Activated naive CD8-positive, alpha-beta T cell (primary cell): ENCODE results near the gene PIK3R5.

Experiments used
- H3K27ac Mint-ChIP-seq: one replicate; pipeline ENCODE4 v1.8.0; 2021; ENCODE audit warnings: mixed read lengths
- H3K27me3 Mint-ChIP-seq: one replicate; pipeline ENCODE4 v1.8.0; 2021; ENCODE audit warnings: mixed read lengths
- H3K36me3 Mint-ChIP-seq: one replicate; pipeline ENCODE4 v1.8.0; 2021; ENCODE audit warnings: mixed read lengths
- H3K4me1 Mint-ChIP-seq: one replicate; pipeline ENCODE4 v1.8.0; 2021; ENCODE audit warnings: low read depth, mixed read lengths
- H3K4me3 Mint-ChIP-seq: one replicate; pipeline ENCODE4 v1.8.0; 2021; ENCODE audit warnings: mild to moderate bottlenecking, mixed read lengths
- H3K9me3 Mint-ChIP-seq: one replicate; pipeline ENCODE4 v1.8.0; 2021; ENCODE audit warnings: low read depth, mixed read lengths

Gene PIK3R5

DNA sequence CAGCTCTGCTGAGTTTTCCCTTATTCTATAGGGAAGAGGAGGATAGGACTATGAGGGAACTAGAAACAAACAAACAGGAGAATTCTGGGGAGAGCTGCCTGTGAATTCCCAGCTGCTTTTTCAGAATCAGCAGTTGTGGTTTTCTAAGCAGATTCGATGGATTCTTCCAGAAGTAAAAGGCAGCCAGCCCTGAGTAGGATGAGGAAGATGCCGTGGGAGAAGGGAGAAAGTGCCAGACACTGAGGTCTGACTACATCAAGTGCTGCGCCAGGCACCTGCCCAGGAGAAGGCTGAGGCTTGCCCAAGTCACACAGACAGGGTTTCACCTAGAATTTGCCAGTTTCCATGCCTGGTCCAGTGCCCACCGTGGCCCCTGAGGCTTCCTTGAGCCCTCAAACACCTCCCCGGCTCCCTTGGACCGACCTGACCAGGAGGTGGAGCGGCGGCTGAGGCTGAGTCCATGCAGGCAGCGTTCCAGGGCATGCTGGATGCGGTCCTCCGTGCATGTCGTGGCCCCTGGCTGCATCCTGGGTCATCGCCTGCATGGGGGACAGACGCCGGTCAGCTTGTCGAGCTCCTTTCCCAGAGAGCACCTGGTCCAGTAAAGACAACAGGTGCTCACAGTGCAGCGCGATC is 54.4 kb downstream of the PIK3R5 start:
- H3K4me3 Mint-ChIP-seq: no peak overlapping the region
- peak overlapping the region; percentile 22 for H3K27ac Mint-ChIP-seq
- H3K36me3 Mint-ChIP-seq: peaks cover 7% of the 10 kb centered on the region
- peaks cover 21% of the 10 kb centered on the region for H3K4me1 Mint-ChIP-seq
- no peaks in the 10 kb centered on the region for H3K9me3 Mint-ChIP-seq
- H3K27me3 Mint-ChIP-seq: no peaks in the 10 kb centered on the region

GRCh38 chr17:8909586-8910270 is 55.8 kb downstream of the PIK3R5 start:
- H3K4me3 Mint-ChIP-seq: no peak overlapping the region
- H3K9me3 Mint-ChIP-seq: no peaks in the 10 kb centered on the region
- H3K27me3 Mint-ChIP-seq: no peaks in the 10 kb centered on the region
- H3K27ac Mint-ChIP-seq: no peak overlapping the region
- peaks cover 10% of the 10 kb centered on the region for H3K4me1 Mint-ChIP-seq
- H3K36me3 Mint-ChIP-seq: peaks cover 10% of the 10 kb centered on the region

GRCh38 chr17:8905331-8905730 is 60.2 kb downstream of the PIK3R5 start:
- Mint-ChIP-seq H3K4me1 (peaks cover 26% of the 10 kb centered on the region), H3K9me3 (no peaks in the 10 kb centered on the region), H3K36me3 (peaks cover 15% of the 10 kb centered on the region), H3K27me3 (no peaks in the 10 kb centered on the region), H3K4me3 (no peak overlapping the region), H3K27ac (peak overlapping the region; percentile 43)

DNA sequence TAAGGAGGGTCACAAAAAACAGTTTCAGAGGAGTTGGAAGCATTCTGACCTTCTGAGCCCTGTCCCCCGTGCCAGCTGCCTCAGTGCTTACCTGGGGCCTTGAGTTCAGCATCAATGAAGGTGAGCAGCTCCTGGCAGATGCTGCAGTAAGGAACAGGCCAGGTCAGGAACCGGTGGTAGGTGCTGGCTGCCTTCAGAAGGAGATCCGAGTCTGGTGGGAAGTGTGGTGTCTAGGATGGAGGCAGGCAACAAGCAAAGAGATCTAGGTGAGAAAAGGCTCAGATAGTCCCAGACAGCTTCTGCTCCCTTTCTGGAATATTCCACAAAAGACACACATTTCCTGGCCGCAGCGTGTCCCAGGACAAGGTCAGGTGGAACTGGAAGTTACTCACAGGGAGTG is 60.8 kb downstream of the PIK3R5 start:
- Mint-ChIP-seq H3K9me3 (no peaks in the 10 kb centered on the region), H3K27me3 (no peaks in the 10 kb centered on the region), H3K4me3 (no peak overlapping the region), H3K4me1 (peaks cover 32% of the 10 kb centered on the region), H3K27ac (peak overlapping the region; percentile 42), H3K36me3 (peaks cover 15% of the 10 kb centered on the region)

- Mint-ChIP-seq H3K4me3 (no peak overlapping the region), H3K4me1 (peaks cover 34% of the 10 kb centered on the region), H3K9me3 (no peaks in the 10 kb centered on the region), H3K27me3 (no peaks in the 10 kb centered on the region), H3K27ac (peak overlapping the region; percentile 3), H3K36me3 (peaks cover 15% of the 10 kb centered on the region)
These were observed 61.3 kb downstream of the PIK3R5 start for GRCh38 chr17:8904201-8904600.

DNA sequence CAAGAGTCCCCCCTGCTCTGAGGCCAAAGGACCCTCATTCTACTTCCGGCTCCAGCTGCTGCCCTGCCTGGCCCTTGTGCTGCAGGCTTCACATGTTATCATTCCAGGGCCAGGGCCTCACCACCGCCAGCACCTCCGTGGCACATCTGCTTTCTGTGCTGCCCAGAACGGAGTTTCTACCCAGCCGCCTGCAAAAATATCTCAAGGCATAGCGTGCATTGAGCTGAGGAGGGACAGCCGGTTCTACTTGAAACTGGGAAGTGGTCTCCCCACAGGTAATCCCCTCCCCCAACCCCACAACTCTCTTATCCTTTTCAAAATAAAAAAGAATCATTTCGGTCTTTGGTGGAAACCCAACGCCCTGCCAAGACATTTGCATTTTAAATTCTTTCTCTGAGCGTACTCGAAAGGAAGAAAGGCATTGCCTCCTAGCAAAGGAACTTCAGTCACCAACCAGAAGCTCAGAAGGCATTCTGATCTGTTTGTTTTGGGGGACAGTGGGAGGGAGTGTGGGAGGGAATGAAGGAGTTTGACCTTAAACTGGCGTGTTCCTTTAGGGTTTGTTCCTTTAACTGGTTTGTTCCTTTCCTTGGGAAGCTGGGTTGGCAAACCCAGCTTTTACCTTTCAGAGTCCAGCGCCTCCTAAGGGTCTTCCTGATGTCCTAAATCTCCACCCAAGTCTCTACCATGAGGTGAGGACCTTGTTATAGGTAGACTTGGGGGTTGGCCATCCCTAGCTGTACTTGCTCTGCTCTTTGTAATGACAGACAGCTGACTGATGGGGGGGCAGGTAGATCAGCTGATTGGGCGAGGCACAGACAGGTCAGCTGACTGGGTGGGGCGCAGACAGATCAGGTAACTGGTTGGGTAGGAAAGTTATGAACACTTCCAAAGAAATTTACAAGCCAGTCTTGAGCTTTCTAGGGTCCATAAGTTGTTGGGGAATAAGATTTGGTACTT is 64.6 kb downstream of the PIK3R5 start:
- peaks cover 67% of the 10 kb centered on the region for H3K4me1 Mint-ChIP-seq
- H3K9me3 Mint-ChIP-seq: no peaks in the 10 kb centered on the region
- H3K4me3 Mint-ChIP-seq: peak overlapping the region; percentile 40
- H3K36me3 Mint-ChIP-seq: peaks cover 22% of the 10 kb centered on the region
- no peaks in the 10 kb centered on the region for H3K27me3 Mint-ChIP-seq
- H3K27ac Mint-ChIP-seq: peak overlapping the region; percentile 64

DNA sequence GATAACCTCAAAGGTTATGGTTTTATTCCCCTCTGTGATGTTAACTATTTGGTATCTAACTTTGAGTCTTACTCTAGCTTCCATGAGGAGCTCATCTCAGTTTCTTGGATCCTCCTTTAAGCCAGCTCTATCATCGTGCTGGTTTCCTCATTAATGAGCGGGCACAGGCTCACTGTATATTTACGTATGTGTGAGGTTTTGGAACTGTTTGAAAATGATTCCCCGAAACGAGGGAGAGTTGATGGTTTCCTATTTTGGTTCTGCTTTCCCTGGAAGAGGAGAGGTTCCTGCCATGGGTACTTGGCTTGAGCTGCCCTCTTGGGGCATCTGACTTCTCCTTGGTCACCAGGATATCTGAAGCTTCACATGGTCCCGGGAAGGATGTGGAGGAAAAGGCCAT is 65.3 kb downstream of the PIK3R5 start:
- Mint-ChIP-seq H3K36me3 (peaks cover 19% of the 10 kb centered on the region), H3K4me1 (peaks cover 74% of the 10 kb centered on the region), H3K9me3 (no peaks in the 10 kb centered on the region), H3K27ac (peak overlapping the region; percentile 68), H3K27me3 (no peaks in the 10 kb centered on the region), H3K4me3 (peak overlapping the region; percentile 40)

- peak overlapping the region; percentile 75 for H3K4me3 Mint-ChIP-seq
- H3K4me1 Mint-ChIP-seq: peaks cover 76% of the 10 kb centered on the region
- H3K27me3 Mint-ChIP-seq: no peaks in the 10 kb centered on the region
- H3K9me3 Mint-ChIP-seq: no peaks in the 10 kb centered on the region
- peaks cover 22% of the 10 kb centered on the region for H3K36me3 Mint-ChIP-seq
- H3K27ac Mint-ChIP-seq: peak overlapping the region; percentile 80
These were observed 66.9 kb downstream of the PIK3R5 start for GRCh38 chr17:8898636-8899035.

GRCh38 chr17:8898126-8898525 is 67.4 kb downstream of the PIK3R5 start:
- Mint-ChIP-seq H3K4me3 (peak overlapping the region; percentile 40), H3K9me3 (no peaks in the 10 kb centered on the region), H3K27me3 (no peaks in the 10 kb centered on the region), H3K27ac (no peak overlapping the region), H3K36me3 (peaks cover 22% of the 10 kb centered on the region), H3K4me1 (peaks cover 76% of the 10 kb centered on the region)

DNA sequence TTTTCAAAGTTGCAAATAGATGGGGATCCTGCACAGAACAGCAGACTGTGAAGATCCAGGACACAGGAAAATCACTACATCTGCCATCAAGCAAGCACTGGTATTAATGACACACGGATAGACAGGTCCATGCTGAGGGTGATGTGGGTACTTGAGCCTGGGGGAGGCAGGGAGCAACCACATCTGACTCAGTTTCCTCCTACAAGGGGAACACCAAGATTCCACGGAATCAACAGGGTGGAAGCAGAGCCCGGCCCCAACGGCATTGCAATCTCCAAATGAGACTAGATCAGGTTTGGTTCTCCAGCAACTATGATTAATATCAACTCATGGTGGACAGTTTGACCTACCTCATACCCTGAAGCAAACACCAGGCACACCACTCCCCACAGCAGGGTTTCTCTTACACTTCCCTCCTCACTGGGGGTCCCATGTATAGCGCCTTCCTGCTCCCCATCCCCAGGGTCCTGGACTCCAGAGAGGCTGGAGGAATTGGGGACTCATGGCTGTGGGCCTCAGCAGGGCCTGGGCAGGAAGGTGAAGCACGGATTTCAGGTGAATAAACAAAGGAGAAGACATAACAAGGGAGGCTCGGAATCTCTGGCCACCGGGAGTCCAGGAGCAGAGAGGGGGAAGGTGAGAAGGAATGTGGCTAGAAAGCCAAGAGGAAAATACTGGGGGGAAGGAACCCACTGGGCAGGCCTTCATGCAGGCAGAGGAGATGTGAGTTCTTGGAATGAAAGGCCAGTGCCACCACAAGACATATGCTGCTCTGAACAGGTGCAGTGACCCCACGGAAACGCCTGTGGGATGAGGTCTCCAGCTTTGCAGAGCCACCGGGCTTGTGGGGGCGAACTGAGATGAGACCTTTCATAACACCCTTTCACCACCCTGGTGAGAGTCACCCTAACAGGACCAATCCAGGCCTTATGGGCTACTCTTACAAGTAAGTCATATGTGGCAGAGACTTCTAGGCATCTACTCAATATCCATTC is 68.6 kb downstream of the PIK3R5 start:
- H3K36me3 Mint-ChIP-seq: peaks cover 22% of the 10 kb centered on the region

GRCh38 chr17:8896087-8896486 is 69.4 kb downstream of the PIK3R5 start:
- Mint-ChIP-seq H3K27ac (no peak overlapping the region), H3K4me3 (no peak overlapping the region), H3K27me3 (no peaks in the 10 kb centered on the region), H3K4me1 (peaks cover 70% of the 10 kb centered on the region), H3K36me3 (peaks cover 15% of the 10 kb centered on the region), H3K9me3 (no peaks in the 10 kb centered on the region)

More for the DNA sequence above, 68.6 kb downstream of the PIK3R5 start:
- Mint-ChIP-seq H3K27ac (peak overlapping the region; percentile 46), H3K4me1 (peaks cover 79% of the 10 kb centered on the region), H3K9me3 (no peaks in the 10 kb centered on the region), H3K4me3 (peak overlapping the region; percentile 9), H3K27me3 (no peaks in the 10 kb centered on the region)

DNA sequence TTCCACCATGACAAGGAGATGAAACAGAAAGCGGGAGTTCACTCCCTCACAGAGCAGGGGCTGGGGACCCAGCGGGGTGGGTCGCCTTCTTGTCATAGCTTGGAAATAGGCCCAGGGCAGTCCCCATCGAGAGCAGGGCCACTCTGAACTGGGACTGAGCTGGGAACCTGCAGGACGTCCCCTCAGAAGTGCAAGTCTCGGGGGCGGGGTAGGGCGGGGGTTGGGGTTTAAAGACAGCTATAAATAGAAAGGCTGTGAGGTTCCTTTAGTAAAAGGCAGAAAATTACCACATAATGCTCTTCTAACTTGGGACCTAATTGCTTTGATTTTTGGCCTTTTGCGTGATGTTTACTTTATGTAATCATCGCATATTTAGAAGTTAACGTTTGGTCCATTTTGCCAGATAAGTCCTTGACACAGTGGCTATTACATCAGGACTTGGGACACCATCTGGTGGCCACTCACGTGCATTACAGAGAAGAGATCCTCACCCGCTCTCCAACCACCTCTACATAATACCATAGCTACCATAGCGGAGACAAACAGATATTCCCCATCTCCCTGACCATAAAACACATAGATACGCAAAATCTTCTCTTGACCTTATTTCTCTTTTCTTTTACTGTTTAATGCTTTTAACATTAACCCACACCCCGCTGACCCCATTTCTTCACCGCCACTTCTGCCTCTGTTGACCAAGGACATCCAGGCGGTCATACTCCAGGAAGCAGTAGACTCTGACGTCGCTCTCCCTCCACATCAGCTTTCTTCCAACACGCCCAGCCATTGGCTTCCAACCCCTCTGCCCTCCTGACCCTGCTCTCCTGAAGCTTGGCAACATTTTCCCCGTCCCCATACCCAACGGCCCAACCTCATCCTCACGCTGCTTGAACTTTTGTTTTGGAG is 70.6 kb downstream of the PIK3R5 start:
- Mint-ChIP-seq H3K4me3 (no peak overlapping the region), H3K9me3 (no peaks in the 10 kb centered on the region), H3K36me3 (peaks cover 15% of the 10 kb centered on the region), H3K4me1 (peaks cover 59% of the 10 kb centered on the region), H3K27ac (peak overlapping the region; percentile 37), H3K27me3 (no peaks in the 10 kb centered on the region)

DNA sequence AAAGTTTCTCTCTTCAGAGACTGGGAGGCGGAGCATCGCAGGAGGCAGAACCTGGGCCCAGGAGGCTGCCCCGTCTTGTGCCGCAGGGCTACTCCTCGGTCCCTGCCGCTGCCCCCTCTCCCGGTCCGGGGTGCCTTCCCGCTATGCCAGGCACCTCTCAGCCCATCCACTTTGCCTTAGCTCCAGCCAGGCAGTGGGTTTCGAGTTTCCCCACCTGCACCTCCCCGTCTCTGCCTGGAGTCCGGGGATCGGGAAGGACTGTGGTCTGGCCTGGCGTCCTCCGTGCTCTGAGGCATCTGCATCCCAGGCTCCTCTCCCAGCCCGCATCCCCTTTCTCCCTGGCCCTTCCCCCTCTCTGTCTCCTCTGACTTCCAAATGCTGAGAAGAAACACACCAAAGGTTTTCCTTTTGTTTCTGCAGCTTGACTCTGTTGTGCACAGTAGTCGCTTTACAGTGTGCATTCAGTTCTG is 71.3 kb downstream of the PIK3R5 start:
- Mint-ChIP-seq H3K9me3 (no peaks in the 10 kb centered on the region), H3K4me1 (peaks cover 54% of the 10 kb centered on the region), H3K27me3 (no peaks in the 10 kb centered on the region), H3K27ac (no peak overlapping the region), H3K36me3 (peaks cover 15% of the 10 kb centered on the region), H3K4me3 (no peak overlapping the region)
